ENCODE data around the gene SLC35F2.
"Not testable (repeated sequence)": the region's sequence is repeated elsewhere in the genome, so short reads cannot be mapped to it uniquely, and the experiment has no call there.

The SLC35F2 gene

GRCh38 chr11:107791343-107792048 is 67.1 kb downstream of the SLC35F2 start:
- in situ Hi-C loops (cut with HindIII; ENCODE audit: low sequenced_read_pairs), result no loop called here

- in situ Hi-C loops (cut with HindIII; ENCODE audit: low sequenced_read_pairs), result no loop called here
Measured at GRCh38 chr11:107789767-107790166, 68.8 kb downstream of the SLC35F2 start.

GRCh38 chr11:107787733-107788132 is 70.9 kb downstream of the SLC35F2 start:
- in situ Hi-C loops (cut with HindIII; ENCODE audit: low sequenced_read_pairs), result no loop called here

- in situ Hi-C loops (cut with HindIII; ENCODE audit: low sequenced_read_pairs), result no loop called here
Measured at GRCh38 chr11:107785401-107785800, 73.2 kb downstream of the SLC35F2 start.

DNA sequence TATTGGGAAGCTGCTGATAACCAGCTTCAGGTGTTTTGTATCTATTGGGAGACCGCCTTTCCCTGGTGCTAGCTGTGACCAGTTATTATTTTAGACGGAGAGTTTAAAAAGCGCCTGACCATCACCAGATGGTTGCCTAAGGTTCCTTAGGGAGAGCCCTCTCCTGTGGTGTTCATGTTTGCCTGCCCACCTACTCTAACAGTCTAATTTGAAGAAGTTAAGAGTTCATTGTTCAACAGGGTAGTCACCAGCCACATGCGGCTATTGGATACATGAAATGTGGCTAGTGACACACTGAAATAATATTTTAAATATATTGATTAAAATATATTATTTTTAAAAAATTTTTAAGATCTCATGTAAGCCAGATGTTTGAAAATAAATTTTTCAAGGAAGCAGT is 75.5 kb downstream of the SLC35F2 start:
- in situ Hi-C loops (cut with HindIII; ENCODE audit: low sequenced_read_pairs), result no loop called here

GRCh38 chr11:107780775-107781174 is 77.8 kb downstream of the SLC35F2 start:
- in situ Hi-C loops (cut with HindIII; ENCODE audit: low sequenced_read_pairs), result no loop called here

- in situ Hi-C loops (cut with HindIII; ENCODE audit: low sequenced_read_pairs), result no loop called here
Measured at GRCh38 chr11:107780136-107780535, 78.5 kb downstream of the SLC35F2 start.

- in situ Hi-C loops (cut with HindIII; ENCODE audit: low sequenced_read_pairs), result no loop called here
Measured at GRCh38 chr11:107778839-107779517, 79.6 kb downstream of the SLC35F2 start.

- in situ Hi-C loops (cut with HindIII; ENCODE audit: low sequenced_read_pairs), result no loop called here
Measured at GRCh38 chr11:107777110-107777509, 81.5 kb downstream of the SLC35F2 start.

DNA sequence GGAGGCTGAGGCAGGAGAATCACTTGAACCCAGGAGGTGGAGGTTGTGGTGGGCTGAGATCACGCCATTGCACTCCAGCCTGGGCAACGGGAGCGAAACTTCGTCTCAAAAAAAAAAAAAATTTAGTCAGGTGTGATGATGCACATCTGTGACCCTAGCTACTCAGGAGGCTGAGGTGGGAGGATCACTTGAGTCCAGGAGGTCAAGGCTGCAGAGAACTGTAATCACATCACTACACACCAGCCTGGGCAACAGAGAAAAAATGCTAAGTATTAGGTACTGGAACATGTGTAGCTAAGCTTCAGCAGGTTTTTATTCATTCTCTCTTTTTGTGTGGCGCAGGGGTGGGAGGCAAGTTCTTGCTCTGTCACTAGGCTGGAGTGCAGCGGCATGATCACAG is 82.5 kb downstream of the SLC35F2 start:
- in situ Hi-C loops (cut with HindIII; ENCODE audit: low sequenced_read_pairs), result no loop called here

GRCh38 chr11:107770551-107770951 is 88.0 kb downstream of the SLC35F2 start:
- in situ Hi-C loops (cut with HindIII; ENCODE audit: low sequenced_read_pairs), result no loop called here

GRCh38 chr11:107769189-107769588 is 89.4 kb downstream of the SLC35F2 start:
- in situ Hi-C loops (cut with HindIII; ENCODE audit: low sequenced_read_pairs), result no loop called here

DNA sequence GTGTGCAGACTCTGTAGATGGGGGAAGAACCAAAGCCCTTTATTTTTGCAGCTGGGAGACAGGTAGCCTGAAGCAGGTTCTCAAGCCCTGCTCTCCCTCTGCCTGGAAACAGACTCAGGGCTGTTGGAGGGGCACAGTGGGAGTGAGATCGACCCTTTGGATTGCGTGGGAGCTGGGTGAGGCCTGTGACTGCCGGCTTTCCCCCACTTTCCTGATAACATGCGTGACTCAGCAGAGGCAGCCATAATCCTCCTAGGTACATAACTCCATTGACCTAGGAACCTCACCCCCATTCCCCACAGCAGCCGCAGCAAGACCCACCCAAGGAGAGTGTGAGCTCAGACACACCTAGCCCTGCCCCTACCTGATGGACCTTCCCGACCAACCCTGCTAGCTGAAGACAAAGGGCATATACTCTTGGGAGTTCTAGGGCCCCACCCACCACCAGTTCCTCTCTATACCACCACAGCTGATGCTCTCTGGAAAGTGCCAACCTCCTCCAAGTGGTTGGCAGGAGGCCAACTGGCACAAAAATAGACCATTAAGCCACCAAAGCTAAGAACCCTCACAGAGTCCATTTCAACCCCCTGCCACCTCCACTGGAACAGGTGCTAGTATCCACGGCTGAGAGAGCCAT is 99.8 kb downstream of the SLC35F2 start:
- in situ Hi-C loops (cut with HindIII; ENCODE audit: low sequenced_read_pairs), result not testable (repeated sequence)

- in situ Hi-C loops (cut with HindIII; ENCODE audit: low sequenced_read_pairs), result no loop called here
Measured at GRCh38 chr11:107757661-107758060, 100.9 kb downstream of the SLC35F2 start.

- in situ Hi-C loops (cut with HindIII; ENCODE audit: low sequenced_read_pairs), result no loop called here
Measured at GRCh38 chr11:107756553-107756952, 102.0 kb downstream of the SLC35F2 start.

DNA sequence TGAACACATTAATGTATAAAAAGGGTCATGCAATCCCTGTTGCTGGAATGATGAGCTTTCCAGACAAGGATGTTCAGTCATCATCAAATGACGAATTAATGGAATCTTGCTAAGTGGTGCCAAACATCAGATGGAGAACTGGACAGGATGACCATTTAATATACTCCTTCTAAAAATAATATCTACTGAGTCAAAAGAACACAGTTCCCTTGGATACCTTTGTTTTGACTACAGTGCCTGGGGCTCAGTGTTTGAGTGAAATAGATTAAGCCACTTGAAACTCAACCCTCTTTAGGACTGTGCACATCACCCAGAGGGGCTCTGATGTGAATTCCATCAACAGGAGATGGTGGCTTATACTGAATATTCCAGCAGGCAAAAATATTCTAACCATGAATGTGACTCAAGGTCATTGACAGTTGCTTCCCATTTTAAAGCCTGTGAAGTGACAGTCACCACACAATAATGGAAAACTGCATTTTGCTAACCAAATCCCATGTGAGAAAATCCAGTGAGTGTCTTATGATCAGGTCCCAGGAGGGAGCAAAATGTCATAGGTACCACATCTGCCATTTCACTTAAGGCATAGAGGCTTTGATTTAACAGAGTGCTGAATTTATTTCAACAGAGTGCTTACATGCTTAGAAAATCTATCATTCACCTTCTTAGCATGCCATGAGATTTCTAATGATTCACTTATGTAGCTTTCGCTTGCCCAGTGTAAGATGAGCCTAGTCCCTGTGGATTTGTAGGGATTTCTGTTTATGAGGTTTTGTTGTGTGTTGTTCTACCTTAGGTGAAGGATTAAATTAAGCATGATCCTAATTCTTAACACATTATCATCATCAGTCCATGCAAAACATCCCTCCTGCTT is 105.4 kb downstream of the SLC35F2 start:
- in situ Hi-C loops (cut with HindIII; ENCODE audit: low sequenced_read_pairs), result no loop called here

DNA sequence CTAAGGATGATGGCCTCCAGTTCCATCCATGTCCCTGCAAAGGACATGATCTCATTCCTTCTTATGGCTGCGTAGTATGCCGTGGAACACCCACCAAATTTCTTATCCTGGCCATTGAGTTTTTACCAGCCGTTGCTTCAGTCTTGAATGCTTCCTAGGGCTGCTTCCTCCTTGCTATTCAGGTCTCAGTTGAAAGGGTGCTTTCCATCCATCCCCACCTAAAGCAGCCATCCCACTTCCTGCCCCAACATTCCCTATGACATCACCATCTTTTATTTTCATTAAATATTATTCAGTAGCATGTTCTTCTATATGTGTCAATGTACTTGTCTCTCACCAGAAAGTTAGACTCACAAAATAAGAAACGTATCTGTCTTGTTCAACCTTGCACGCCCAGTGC is 106.1 kb downstream of the SLC35F2 start:
- in situ Hi-C loops (cut with HindIII; ENCODE audit: low sequenced_read_pairs), result no loop called here

GRCh38 chr11:107751082-107751481 is 107.5 kb downstream of the SLC35F2 start:
- in situ Hi-C loops (cut with HindIII; ENCODE audit: low sequenced_read_pairs), result no loop called here

- in situ Hi-C loops (cut with HindIII; ENCODE audit: low sequenced_read_pairs), result no loop called here
Measured at GRCh38 chr11:107750313-107750712, 108.3 kb downstream of the SLC35F2 start.

GRCh38 chr11:107747622-107748021 is 111.0 kb downstream of the SLC35F2 start:
- in situ Hi-C loops (cut with HindIII; ENCODE audit: low sequenced_read_pairs), result no loop called here

DNA sequence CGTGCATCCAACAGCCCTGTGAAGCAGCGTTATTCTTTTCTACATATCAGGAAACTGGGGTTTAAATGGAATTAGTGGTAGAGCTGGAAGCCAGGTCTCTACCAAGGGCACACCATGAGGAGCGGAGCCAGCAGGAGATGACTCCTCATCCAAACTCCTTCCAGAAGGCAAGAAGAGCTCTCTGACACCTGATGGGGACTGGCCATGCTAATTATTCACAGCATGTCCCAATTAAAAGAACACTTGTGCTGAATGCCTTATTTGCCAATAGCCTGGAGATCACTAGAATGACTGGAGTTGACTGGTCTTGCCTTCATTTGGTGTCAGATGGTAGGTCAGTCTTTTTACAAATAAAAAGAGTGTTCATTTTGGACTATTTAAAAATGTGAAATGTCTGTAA is 113.9 kb downstream of the SLC35F2 start:
- in situ Hi-C loops (cut with HindIII; ENCODE audit: low sequenced_read_pairs), result no loop called here

Data from DLD1 (cell line).